HG03060 (cell line): ENCODE data around the gene KIF26B.

Source experiments
- ATAC-seq: cut with Tn5 transposase; IDR thresholded peaks from one replicate; pipeline ENCODE4 v1.9.1; 2021; ENCODE audit warnings: low read depth, moderate number of reproducible peaks; ENCODE audit not compliant: unreplicated experiment

Gene KIF26B

GRCh38 chr1:245168906-245169305 lies 14.1 kb downstream of the KIF26B start:
- ATAC-seq = no peak

GRCh38 chr1:245169376-245169775 lies 14.6 kb downstream of the KIF26B start:
- ATAC-seq = no peak

GRCh38 chr1:245172026-245172425 lies 17.2 kb downstream of the KIF26B start:
- no peak for ATAC-seq

DNA sequence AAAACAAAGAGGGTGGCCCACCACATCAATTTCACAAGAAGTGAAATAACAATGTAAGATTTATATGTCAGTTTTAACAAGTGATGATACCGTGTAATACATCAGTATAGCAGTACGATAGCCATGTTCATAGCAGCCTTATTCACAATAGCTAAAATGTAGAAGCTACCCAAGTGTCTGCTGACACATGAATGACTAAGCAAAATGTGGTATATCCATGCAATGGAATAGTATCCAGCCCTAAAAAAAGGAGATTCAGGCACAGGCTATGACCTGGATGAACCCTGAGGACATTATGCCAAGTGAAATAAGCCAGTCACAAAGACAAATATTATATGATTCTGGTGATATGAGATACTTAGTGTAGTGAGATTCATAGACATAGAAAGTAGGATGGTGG lies 18.0 kb downstream of the KIF26B start:
- no peak for ATAC-seq

DNA sequence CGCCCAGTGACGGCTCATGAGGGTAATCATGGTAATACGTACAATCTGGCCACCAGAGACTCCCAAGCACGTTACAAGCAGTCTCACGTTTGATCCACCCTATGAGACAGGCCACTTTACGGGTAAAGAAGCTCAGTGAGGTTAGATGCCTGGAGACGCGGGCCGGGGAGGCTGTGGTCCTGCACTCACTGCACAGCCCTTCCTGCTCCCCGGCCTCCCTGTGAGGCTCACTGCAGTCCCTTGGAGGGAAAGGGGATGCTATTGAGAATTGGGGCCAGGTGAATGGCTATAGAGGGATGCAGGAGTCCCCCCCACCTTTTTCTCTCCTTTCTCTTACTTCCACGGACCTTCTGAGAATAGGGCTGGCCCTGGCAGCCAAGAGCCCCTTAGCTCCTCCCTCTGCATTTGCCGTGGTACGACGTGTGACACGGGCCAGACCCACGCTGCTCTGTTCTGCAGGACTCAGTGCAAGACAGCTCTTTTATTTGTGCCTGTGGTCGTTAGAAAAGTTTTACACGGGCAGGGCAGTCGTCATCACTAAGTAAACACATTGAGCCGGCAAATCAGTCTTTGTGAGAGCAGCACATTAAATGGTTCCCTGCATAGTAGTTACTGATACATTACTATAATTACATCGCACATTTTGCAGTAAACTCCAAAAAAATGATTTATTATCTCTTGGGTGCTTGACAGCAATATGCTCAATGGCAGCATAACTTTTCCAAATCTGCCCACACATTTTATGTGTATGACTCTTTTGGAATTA lies 18.8 kb downstream of the KIF26B start:
- ATAC-seq = no peak

DNA sequence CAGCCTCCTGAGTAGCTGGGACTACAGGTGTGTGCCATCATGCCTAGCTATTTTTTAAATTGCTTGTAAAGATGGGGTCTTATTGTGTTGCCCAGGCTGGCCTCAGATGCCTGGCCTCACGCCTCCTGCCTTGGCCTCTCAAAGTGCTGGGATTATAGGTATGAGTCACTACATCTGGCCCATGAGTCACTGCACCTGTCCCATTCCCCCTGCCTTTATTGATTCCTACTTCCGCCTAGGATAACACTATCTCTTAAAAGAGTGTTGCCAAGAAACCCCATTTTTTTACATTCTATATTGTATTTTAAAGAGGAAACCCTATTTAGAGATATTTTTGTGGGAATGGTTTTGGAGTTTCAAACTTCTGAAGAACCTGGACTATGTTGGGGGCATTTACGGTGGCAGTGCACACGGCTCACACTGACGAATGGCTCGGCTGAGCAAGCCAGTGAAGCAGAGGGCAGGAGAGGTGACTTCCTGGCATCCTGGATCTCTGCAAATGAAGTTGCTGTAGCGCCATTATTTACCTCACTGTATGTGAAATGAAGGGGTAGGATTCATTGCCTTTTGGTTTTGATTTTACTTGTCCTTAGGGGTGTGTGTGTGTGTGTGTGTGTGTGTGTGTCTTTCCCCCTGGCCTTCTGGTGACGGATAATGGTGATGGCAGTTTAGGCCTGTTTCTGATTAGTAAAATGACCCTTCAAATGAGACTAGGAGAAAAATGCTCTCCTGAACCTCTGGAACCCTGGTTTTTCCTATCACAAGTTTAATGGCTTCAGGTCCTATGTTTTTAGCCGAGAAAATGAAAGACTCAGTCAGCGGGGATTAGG lies 22.5 kb downstream of the KIF26B start:
- ATAC-seq = no peak

DNA sequence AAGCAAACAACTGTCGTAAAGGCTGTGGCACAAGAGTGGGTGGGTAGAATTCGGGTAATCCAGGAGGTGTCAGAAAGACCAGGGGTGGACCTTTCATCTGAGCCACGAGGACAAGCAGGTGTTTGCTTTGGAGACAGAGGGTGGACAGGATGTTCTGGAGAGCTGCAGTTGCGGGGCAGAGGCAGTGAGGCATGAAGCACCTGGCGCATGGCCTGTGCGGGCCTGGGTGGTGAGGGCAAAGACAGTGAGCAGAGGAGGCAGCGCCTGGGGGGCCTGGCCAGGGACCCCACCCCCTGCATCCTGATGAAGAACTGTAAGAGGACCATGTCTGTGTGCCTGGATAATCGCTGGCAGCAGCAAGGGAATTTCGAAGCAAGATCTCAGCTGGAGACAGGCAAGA lies 24.9 kb downstream of the KIF26B start:
- no peak for ATAC-seq

DNA sequence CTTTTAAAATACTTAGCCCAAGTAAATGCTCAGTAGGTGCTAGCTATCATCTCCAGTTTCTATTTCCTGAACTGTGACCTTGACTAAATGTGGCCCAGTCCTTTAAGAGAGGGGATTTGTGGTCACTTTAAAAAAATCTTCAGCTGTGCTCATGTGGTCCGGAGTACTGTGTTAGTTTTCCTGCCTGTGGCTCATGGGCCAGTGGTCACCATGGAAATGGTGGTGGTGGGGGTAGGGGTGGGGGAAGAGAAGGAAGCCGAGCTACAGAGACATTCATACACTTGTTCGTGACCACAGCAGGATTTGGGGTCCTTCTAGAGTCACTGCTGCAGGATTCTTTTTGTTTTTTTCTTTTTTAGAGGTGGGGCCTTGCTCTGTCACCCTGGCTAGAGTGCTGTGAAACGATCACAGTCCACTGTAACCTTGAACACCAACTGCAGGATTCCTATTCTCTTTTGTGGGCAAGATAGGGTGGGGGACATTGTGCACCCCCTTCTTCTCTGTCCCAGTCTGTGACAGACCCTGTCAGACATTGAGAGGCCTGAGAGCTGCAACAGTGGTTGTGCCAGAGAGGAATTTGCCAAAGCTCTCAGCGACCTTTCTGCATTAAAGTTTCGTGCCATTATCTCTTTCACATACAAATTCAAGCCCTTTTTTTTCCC lies 25.8 kb downstream of the KIF26B start:
- ATAC-seq = no peak

- no peak for ATAC-seq
These were observed 26.4 kb downstream of the KIF26B start for GRCh38 chr1:245181158-245181517.

DNA sequence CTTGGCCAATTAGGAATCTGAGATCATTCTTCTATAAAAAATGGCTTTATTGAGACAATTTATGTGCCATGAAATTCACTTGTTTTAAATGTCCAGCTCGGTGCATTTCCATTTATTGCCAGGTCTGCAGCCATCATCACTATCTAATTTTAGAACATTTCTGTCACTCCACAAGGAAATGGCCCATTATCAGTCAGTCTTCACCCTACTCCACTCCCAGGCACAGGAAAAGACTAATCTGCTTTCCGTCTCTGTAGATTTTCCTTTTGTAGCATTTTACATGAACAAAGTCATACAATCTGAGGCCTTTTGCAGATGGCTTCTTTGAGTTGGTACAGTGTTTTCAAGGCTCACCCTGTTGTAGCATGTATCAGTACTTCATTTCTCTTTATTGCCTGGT lies 27.2 kb downstream of the KIF26B start:
- no peak for ATAC-seq

DNA sequence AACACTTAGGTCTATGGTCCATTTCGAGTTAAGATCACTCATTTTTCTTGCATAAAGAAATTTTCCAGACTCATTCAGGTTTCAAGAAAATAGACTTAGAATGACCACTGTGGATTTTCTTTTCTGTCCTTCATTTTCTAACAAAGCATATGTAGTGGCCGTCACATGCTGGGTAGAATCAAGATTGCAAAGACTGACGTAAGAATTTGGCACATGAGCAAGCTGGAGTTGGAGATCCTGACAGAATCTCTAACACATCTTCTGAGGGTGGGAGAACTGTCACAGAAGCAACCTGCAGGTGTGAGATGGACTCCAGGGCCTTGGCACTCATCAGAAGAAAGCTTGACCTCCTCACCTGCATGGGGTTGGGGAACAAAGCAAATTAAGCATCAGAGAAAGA lies 28.6 kb downstream of the KIF26B start:
- ATAC-seq = no peak

DNA sequence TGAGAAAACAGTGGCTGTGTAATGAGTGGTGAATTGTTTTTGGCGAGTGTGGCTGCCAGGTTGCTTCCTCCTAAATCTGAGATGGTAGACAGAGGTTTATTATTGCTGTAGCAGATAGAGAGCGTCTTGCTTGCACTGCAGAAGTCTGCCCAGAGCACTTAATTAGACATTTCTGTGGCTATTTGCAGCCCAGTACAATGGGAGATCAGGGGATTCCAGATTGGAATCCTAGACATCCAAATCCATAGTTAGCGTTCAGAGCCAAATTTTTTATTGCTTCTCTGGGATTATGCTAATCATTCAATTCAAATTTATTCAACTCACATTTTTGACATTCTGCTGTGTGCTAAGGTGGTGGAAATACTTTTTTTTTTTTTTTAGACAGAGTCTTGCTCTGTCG lies 30.0 kb downstream of the KIF26B start:
- no peak for ATAC-seq

- no peak for ATAC-seq
These were observed 33.6 kb downstream of the KIF26B start for GRCh38 chr1:245188403-245188802.

- ATAC-seq = no peak
These were observed 40.6 kb downstream of the KIF26B start for GRCh38 chr1:245195398-245195797.

- ATAC-seq = no peak
These were observed 42.3 kb downstream of the KIF26B start for GRCh38 chr1:245197121-245197520.

DNA sequence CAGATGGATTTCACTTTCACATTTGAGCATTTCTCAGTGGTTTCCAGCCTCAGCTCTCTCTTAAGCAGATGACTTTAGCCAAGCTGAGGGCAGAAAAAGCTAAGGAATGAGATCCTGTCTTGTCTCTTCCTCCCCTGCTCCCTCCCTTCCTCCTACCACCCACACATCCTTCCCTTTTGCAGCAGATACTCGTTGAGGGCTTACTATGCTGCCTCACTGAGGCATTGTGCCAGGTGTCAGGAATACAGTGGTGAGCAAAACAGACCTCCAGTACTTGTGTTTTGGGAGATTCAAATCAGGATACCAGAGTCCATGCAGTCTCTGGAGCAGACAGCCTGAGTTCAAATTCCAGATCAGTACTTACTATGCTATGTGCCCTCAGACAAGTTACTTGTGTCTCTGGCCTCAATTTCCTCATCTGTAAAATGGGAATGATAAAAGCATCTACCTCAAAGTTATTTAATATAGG lies 43.2 kb downstream of the KIF26B start:
- no peak for ATAC-seq

- ATAC-seq = no peak
These were observed 44.1 kb downstream of the KIF26B start for GRCh38 chr1:245198748-245199516.

GRCh38 chr1:245200146-245200545 lies 45.4 kb downstream of the KIF26B start:
- no peak for ATAC-seq

DNA sequence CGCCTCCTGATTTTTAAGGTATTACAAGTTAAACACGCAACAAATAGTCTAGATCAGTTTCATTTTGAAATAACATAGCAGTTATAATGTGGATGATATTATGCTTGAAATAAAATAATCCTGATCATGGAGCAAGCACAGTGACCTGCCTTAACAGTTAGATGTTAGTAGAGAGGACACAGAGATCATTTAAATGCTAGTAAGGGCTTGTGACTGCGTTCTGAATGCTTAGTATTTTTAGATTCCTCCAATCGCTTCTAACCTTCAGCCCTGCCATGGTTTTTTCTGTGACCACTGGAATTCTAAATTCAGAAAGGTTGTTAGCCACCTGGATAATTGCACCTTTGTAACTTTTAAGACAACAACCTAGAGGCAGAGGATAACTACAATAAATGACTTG lies 46.4 kb downstream of the KIF26B start:
- ATAC-seq = no peak

DNA sequence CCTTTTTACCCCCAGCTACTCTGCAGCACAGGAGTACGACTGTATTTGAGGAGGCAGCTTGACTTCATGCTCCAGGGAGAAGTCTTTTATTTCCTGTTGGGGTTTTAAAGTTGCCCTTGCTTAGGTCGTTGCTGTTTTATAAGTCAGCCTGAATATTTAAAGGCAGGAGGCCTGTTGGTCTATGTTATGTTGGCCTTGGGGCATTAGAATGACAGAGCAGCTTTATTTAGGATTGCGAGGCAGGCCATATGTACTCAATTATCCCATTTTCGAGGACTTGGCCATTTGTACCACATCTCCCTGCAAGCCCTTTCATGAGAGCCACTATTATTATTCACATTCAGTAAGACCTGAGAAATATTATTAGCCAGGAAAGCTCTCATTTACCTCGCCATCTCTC lies 47.0 kb downstream of the KIF26B start:
- no peak for ATAC-seq

DNA sequence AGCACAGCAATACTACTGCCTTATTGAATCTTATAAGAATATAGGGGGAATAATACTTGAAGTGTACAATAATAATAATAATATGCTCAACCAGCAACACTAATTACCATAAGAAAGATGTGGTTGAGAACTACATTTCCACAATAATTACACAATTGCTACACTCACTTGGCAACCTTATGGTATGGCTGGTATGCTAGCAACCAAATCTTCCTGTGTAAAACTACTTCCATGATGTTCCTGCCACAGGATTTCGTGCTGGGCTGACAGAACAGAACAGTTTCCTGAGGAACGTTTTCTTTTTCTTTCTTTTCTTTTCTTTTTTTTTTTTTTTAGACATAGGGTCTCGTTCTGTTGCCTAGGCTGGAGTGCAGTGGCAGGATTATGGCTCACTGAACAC lies 50.6 kb downstream of the KIF26B start:
- no peak for ATAC-seq
